GM18498 (cell line): ENCODE measurements around the gene PITPNB.

ENCODE experiments used
- ATAC-seq: cut with Tn5 transposase; IDR thresholded peaks from one replicate; pipeline ENCODE4 v1.9.1; 2021; ENCODE audit warnings: mild to moderate bottlenecking, moderate library complexity; ENCODE audit not compliant: unreplicated experiment

The PITPNB gene

DNA sequence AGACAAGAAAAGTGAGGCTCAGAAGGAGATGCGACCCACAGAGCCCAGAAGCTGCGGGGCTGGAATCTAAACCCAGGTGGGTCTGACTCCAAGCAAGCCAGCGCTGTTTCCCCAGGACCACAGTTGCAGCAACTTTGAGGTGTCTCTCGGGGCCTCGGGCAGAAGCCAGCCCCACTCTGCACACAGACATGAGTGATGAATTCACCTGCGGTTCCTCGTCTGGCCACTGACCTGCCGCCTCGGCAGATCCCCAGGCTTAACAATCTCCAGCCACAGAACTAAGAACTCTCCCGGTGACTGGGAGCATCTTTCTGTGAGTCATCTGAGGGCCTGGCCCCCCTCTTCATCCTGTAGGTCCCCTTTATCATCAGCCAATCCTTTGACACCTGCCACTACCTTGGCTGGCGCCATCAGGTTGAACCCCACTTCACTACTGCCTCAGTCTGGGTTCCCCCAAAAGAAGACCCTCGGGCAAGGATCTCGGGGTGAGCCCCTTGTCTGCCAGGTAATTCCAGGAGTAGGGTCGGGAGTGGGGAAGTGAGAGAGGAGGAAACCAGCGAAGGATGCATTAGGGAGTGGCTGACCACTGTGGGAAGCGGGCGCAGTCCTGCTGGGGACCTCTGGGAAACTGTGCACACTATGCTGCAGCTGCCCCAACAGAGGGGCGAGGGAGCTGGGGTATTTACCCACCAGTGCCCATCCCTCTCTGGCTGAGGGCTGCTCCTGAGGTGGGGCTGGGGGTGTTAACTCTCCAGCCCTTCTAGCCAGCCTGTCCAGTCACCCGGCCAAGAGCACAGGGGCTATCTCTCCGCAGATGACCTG, 84.5 kb downstream of the PITPNB start:
- no peak for ATAC-seq

DNA sequence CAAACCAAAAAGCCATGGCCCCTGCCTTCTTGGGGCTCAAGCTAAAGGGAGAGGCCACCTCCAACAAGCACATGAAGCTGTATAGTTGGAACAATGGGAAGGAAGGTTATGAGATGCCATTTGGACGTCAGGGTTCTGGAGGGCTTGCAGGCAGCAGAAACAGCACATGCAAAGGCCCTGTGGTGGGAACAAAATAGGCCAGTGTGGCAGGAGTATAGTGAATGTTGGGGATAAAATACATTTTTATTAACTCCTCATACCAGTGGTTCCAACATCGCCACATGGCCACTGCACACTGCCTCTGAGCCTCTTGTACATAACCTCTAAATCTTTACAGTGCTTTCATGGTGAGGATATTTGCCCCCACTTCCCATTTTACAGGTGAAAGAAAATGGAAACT, 85.3 kb downstream of the PITPNB start:
- no peak for ATAC-seq

DNA sequence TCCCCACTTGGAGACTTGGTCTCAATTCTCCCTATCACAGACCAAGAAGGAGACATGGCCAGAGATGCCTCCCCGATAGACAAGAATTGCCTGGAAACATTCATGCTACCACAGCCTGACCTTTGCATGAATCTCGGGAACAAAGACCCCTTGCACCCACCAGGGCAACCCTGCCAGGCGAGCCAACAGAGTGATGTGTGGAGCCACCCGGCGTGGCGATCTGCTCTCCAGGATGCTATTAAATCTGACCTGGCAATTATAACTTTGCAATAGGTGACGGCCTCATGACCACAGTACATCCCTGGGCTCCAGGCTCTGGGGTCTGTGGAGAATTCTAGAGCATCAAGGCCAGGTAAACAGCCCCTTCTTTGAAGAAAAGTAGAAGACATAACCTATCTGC, 86.5 kb downstream of the PITPNB start:
- no peak for ATAC-seq

DNA sequence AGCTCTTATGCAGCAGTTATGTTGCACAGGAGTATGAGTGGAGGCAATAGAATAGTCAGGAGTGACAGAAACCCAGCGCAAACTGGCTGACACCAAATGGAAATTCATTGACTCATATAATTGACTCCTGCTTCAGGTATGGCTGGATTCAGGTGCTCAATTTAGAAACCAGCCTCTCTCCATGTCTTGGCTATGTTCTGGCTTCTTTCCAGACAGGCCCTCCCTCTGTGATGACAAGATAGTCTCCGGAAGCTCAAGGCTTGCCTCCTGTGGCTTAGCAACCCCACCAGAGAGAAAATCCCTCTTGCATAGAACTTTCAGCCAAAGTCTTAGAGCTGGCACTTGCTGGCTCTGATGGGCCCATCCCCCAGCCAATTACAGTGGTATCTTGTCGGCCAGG, 89.4 kb downstream of the PITPNB start:
- ATAC-seq, result no peak

DNA sequence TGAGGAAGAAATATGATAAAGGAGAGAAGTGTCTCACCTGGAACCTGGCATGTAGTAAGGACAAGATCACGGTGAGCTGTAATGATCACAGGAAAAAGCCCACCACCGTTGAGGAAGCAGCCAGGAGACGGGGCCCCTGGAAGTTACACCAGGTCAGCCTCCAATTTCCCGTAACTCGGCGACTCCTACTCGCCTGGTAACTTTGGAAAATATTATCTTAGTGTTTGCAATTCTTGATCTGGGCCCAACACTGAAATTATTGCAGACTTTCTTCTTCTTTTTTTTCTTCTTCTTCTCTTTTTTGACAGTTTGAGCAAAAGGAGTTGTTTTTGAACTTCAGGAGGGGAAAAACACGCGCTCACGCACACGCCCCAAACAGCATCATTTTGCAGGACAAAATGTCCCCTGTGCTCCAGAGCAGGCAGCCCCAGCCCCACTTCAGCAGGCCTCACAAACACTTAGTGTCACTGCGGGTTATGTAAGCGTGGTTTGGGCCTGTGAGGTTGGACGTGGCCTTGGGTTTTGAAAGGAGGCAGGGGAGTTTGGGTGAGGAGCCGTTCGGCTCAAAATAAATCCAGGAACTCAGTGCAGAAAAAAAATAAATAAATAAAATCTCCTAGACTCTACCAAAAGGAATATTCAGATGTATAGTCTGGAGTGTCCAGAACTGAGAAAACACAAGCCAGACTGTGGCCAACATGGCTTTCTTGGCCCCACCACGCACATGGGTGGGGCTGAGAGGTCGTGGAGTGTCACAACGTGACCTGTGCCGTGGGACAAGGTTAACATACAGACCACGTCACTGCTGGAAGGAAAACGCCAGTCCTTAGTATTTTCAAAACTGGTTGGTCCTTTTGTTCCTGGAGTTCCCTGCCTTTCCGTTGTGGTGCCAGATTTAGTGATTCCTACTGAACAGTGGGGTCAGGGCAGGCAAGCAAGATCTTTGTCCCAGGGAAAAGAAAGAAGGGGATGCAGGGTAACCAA, 91.2 kb downstream of the PITPNB start:
- no peak for ATAC-seq

DNA sequence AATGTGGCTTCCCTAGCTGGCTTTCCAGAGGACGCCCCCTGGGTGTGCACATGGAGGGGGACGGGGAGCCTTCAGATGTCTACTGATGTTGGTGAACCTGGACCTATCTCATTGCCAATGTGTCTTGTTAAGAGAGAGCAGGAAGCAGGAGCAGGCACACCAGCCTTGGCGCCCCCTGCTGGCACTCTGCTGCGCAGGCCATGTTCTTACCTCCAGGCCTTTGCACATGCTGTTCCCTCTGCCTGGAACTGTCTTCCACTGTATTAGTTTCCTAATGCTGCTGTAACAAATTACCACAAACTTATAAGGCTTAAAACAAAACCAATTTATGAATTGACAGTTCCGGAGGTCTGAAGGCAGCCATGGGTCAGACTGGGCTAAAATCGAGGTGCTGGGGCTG, 93.9 kb downstream of the PITPNB start:
- ATAC-seq, result no peak

DNA sequence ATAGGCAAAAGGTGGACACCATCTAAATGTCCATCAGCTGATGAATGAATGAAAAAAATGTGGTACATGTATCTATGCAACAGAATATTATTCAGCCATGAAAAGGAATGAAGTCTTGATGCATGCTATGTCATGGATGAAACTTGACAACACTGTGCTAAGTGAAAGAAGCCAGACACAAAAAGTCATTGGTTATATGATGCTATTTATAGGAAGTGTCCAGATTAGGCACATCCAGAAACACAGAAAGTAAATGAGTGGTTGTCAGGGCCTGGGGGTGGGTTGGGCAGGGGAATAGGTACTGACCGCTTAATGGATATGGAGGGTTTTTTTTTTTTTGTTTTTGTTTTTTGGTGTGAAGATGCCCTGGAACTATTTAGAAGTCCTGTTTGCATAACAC, 95.8 kb downstream of the PITPNB start:
- ATAC-seq, result no peak

DNA sequence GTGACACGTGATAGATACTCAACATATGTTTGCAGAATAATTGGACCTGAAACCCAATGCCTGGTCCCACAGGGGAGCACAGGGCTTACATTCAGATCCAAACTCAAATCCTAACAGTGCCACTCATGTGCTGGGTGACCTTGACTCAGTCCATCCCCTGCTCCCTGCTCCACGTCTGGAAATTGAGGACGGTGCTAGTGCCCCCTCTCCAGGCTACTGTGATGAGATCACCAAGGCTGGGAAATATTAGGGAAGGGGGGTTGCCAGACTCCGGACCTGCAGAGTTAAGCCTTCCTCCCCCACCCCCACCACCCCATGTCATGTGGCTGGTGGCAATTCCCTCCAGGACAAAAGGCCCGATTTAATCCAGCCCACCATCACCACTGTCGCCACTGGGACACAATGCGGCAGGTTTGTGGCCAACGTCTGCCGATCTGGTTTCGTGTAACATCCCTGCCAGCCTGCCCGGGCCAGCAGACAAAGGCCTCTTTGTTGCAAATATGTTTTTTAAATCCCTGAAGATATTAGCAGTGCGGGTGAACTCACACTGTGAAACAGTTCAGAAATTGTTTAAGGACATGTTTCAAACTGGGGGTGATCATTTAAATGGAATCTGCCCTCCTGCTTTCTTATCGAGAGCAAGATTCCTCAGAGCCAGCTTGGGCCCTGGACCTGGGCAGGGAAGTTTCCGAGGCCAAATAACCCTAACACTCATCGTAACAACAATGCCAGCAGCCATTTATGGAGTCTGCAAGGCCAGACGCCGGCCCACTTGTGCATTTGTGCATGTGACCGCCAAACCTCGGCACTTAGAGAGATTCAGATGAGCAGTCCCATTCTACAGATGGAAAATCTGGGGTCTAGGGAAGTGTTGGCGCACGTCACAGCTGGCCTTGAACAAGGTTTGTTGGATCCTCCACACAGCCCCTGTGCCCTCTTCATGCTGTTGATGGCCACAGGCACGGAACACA, 97.9 kb downstream of the PITPNB start:
- ATAC-seq, result no peak

DNA sequence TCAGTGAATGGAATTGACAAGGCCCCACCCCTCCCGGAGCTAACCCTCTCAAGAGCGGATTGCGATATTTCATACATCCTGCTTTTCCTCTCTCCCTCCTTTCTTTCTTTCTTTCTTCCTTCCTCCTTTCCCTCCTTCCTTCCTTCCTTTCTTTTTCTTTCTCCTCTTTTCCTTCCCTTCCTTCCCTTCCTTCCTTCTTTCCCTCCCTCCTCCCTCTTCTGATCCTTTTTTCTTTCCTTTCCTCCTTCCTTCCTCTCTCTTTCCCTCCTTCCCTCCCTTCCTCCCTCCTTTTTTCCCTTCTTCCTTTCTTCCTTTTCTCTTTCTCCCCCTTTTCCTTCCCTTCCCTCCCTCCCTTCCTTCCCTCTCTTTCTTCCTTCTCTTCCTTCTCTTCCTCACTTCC, 102.5 kb downstream of the PITPNB start:
- no peak for ATAC-seq

DNA sequence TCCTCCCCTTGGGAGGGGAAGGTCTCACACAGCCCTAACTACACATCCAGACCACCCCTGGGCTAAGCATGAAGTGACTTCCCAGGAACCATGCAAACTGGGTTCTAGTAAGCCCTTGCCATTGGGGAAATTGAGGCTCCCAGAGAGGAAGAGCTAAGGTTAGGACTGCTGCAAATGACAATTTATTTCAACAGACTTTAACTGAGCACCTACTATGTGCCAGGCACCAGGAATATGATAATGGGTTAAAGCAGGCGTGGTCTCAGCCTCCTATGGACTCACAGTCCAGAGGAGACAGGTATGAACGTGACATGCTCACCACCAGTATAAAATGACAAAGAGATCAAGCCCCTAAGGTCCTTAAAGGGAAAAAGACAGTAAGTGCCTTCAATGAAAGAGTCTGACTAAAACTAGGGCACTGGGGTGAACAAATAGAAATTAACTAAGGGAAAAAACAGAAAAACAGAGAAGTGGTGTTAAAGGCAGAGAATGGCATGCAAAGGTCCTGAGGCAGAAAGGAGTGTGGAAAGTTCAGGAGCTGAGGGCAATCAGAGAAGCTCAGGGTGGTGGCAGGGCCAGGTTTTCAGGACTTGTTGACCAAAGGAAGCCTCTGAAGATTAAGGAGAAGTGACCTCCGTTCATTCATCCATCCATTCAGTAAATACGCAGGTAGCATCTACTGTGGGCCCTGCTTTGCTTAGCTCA, 103.1 kb downstream of the PITPNB start:
- no peak for ATAC-seq

DNA sequence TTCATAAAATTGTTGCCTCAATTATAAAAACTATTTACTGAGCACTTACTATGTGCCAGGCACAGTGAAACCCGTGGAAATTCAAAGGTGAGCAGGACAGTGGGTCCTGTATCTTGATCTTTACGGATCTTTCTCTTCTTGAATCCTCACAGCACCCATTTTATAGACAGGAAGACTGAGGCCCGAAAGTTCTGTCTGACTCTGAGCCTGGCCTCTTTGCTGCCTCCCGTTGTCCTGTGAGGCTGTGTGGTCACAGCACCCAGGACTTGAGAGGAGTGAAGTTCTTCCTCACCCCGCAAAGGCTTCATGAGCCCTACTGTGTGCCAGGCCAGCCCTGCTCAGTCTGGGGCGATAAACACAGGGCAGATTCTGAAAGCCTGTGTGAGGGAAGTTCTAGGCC, 104.1 kb downstream of the PITPNB start:
- no peak for ATAC-seq

DNA sequence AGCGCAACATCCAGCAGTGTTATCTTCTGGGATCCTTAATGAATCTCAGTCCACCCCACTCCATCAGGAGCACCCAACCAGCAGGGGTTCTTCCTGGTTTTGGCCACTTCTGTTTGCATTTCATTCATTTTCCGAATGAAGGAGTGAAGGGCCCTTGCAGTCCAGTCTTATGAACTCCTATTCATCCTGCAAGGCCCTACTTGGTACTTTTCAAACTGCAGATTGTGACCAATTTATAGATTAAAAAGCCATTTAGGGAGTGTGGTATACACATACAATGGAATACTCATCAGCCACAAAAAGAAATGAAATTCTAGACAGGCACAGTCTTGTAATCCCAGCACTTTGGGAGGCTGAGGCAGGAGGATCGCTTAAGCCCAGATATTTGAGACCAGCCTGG, 107.3 kb downstream of the PITPNB start:
- ATAC-seq, result no peak

DNA sequence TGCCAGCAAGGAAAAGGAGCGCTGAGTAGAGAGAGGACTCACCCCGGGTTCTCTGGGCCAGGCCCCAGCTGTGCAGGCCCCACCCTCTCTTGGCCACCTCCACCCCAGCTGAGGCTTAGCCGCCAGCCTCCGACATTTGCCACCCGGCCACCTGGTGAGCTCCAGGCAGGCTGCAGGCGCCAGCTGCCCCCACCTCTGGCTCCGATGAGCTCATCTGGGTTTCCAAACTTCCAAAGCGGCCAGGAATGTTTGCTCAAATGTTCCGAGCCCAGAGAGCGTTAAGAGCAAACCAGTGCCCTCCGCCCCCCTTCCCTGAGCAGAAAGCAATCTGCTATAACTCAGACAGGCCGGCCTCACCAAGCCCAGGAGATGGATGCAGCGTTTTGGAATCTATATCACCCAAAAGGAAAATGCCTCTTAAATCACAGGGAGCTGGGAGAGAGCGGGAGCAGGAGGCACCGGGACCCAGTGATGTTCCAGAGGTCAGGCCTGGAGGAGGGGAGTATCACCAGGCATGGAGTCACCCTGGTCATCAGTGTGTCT, 108.4 kb downstream of the PITPNB start:
- ATAC-seq, result no peak

DNA sequence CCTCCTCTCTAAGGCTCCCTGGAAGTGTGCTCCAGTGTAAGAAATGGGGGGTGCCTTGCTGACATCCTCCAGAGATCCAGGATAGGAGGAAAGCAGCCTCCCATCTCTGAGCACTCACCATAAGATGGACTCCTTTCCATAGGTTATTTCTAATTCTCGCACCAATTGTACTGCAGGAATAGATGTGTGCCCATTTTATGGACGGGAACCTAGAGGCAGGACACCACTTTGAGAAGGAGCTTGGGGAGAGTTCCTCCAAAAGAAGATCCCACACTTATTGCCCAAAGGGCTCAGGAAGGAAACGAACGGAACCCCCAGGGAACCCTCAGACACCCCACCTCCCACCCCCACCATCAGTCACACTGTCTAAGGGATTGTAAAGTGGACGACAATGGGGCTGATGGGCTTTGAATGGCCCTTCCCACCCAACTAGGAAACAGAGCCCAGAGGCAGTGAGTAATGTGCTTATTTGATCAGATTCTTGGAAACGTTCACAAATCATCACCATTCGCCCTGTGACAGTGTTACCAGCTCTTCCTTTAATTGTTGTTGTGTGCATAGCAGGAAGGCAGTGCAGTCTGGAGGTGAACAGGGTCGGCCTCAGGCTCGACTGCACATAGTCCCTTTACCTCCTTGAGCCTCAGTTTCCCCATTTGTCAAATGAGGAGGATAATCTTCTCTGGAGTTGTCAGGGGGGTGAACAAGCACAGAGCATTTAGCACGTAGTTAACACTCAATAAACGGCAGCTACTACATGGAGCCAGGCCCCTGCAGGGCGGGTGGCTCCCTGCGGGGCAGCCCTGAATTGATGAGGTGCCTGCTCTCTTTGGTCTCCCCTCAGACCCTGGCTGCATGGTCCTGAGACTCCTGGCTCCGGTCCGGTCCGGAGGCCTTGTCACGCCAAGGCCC, 109.1 kb downstream of the PITPNB start:
- ATAC-seq, result no peak

DNA sequence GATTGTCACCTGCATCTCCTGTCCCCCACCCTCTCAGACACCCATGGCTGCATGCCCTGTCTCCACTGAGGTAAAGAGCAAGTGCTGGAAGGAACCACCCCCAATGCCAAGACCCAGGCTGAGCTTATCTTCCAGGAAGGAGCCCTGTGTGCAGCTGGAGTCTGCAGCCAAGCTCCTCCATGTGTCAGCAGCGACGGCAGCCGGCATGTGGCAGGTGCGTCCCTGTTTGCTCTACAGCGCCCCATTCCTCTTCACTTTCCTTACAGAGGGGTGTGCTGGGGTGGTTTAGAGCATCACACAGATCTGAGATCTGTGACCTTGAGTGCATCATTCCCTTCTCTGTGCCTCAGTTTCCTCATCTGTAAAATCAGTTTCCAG, 109.8 kb downstream of the PITPNB start:
- no peak for ATAC-seq

DNA sequence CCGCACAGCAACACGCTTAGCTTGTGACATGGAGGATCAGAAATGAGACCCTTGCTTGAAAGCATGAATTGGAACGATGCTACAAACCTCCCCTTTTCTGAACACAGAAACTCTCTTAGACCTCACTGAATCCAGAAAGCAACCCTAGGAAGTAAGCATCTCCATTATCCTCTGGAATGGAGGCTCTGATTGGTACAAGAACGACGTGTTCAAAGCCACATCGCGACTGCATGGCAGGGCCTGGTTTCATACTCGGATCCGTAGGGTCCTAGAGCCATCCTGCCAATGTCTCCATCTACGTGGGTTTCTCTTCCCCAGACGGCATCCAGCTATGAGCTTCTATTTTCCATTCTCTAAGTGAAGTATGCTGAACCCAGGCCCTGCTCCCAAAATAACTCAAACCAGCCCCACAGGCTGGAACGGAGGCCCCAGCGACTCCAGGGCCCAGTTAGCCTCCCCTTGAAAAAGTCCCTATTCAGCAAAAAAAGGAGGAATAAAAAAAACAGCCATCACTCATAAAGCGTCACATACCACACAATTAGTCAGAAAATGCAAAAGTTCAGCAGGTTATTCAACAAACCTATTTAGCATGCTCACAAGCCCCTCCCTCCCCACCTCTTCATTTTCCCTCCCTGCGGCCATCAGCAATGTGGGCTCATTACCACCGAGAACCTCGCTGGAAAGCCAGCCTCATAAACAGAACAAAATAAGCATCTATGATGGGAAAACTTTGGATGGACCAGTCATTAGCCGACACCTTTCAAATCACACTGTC, 110.4 kb downstream of the PITPNB start:
- ATAC-seq, result no peak

DNA sequence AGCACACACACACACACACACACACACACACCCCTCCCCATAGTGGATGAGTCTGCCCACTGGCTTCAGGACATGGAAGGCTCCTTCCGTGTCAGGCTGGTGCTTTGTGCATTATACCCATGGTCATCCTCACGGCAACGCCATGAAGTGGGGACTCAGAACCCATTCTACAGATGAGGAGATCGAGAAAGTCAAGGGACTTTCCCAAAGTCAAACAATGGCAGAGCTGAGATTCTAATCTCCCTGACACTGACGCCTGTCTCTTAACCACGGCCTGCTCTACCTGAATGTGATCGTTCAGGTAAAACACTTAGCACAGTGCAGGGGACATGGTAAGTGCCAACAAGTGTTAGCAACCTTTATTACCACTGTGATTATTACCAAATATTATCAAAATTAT, 113.2 kb downstream of the PITPNB start:
- ATAC-seq, result no peak
